C4-2B (cell line): ENCODE data around the gene XPR1.
"Not testable (repeated sequence)": the region's sequence is repeated elsewhere in the genome, so short reads cannot be mapped to it uniquely, and the experiment has no call there.

Source experiments
- H3K27ac ChIP-seq: fragments of 450-650 bp; 2 replicates; pipeline ENCODE4 v1.5.1; 2017
- CTCF ChIP-seq: fragments of 450-650 bp; conservative IDR thresholded peaks from 2 replicates; pipeline ENCODE4 v1.5.1; 2017; ENCODE audit warnings: mild to moderate bottlenecking
- ZFX ChIP-seq: fragments of 450-650 bp; IDR thresholded peaks from 2 replicates; pipeline ENCODE4 v1.6.1; 2017

The XPR1 gene

GRCh38 chr1:180785291-180785690, 153.5 kb downstream of the XPR1 start:
- TF ChIP-seq CTCF (no peak), ZFX (no peak)
- H3K27ac ChIP-seq = no peak overlapping the region

DNA sequence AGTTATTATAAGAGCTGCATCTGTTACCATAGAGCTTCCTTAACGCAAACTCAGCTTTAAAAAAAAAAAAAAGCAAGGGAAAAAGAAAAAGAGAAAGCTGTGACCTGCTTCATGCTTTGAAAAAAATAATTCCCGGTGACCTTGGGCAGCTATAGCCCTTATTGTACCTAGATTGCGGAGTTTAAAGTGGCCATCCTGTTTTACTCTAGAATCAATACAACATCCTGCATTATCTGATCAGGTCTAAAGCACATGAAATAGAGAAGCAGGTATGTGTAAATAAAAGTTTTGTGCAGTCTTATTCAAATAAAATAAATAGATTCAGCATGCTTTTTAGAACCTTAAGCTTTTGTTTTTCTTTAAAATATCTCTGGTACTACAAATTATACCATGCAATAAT, 154.1 kb downstream of the XPR1 start:
- H3K27ac ChIP-seq = no peak overlapping the region
- no peak for TF ChIP-seq CTCF
- TF ChIP-seq ZFX = no peak

DNA sequence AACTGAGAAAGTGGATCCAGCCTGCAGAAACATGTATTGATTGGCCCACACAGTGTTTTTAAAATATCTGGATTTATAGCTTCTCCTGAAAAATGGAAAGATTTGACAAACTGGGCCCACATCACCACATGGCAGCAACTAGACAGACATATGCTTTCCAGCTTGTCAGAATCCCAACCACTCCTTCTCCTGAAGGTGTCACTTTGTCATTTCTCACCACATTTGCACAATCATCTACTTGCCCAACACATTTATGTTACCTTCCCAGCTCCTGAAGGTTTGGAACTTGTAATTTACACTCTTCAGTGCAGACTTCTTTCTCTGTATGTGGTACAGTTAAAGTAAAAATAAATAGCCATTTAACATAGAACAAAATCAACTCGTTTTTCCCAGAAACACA, 154.8 kb downstream of the XPR1 start:
- H3K27ac ChIP-seq = no peak overlapping the region
- TF ChIP-seq CTCF (no peak), ZFX (no peak)

GRCh38 chr1:180787628-180788307, 155.9 kb downstream of the XPR1 start:
- TF ChIP-seq CTCF (no peak), ZFX (no peak)
- no peak overlapping the region for H3K27ac ChIP-seq

DNA sequence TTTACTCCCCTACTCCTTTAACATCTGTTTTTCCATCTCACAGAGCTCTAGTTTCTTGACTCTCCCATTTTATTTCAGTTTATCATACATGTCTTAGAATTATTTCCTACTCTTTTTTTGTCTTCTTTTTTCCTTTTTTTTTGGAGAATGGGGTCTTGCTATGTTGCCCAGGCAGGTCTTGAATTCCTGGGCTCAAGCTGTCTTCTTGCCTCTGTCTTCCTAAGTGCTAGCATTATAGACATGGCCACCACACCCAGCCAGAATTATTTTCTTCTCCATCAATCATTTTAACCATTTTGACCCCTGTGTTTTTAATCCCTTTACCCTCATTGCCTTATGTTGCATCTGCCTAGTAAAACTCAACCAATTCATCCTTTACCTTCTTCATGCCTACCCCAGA, 157.6 kb downstream of the XPR1 start:
- TF ChIP-seq ZFX (no peak), CTCF (no peak)
- no peak overlapping the region for H3K27ac ChIP-seq

DNA sequence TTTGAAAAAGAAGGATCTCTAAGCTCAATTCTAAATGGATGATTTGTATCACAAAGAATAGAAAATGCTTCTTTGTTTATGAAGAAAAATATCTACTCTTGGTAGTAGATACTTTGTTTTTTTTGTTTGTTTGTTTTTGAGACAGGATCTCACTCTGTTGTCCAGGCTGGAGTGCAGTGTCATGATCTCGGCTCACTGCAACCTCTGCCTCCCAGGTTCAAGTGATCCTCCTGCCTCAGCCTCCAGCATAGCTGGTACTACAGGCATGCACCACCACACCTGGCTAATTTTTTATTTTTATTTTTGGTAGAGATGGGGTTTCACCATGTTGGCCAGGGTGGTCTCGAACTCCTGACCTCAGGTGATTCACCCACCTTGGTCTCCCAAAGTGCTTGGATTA, 159.3 kb downstream of the XPR1 start:
- not testable (repeated sequence) for H3K27ac ChIP-seq

- H3K27ac ChIP-seq = no peak overlapping the region
- no peak for TF ChIP-seq ZFX
- TF ChIP-seq CTCF = no peak
These were observed 160.0 kb downstream of the XPR1 start for GRCh38 chr1:180791806-180792205.

GRCh38 chr1:180793451-180793850, 161.6 kb downstream of the XPR1 start:
- H3K27ac ChIP-seq = no peak overlapping the region
- TF ChIP-seq ZFX (no peak), CTCF (no peak)
